DMS 273 treated with DMSO at 0.1 percent for 48 hours (cell line): ENCODE data around the gene TEAD1.
"Not testable (repeated sequence)": the region's sequence is repeated elsewhere in the genome, so short reads cannot be mapped to it uniquely, and the experiment has no call there.

Source experiments
- DNase-seq: peaks from one replicate; lab custom pipeline; 2025; lab: John Stamatoyannopoulos, UW

TEAD1 gene

DNA sequence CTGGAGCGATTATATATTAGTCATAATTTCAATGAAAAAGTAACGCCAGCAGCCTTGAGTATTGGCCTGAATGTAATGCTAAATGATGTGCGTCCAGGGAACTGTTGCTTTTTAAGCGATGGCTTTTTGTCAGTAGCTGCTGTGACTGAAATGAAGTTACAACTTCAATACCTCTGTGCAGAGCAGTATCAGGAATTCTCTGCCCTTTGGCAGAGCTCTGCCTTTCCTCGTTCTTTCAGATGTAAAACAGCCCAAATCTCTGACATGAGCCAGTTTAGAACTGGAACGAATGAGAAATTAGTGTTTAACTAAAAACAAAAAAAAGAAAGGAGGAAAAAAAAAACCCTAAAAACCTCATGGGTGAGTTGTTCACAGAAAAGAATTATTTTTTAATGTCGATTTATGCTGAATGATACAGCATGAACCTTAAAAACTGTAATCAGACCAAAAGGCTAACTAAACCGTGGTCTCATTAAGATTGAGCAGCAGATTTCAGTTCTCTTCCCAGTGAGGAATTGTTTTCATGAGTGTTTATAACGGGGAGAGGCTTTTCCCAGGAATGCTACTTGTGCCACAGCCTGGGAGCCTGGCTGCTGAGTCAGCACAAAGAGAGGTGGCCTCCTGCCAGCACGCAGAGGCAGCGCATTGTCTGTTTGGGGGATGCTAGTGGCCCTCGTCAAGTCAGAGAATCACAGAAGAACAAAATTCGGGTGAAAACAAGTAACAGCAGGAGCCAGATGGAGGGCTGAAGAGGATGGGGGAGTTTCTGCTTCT lies 188.7 kb downstream of the TEAD1 start:
- peak; percentile 13 for DNase-seq

DNA sequence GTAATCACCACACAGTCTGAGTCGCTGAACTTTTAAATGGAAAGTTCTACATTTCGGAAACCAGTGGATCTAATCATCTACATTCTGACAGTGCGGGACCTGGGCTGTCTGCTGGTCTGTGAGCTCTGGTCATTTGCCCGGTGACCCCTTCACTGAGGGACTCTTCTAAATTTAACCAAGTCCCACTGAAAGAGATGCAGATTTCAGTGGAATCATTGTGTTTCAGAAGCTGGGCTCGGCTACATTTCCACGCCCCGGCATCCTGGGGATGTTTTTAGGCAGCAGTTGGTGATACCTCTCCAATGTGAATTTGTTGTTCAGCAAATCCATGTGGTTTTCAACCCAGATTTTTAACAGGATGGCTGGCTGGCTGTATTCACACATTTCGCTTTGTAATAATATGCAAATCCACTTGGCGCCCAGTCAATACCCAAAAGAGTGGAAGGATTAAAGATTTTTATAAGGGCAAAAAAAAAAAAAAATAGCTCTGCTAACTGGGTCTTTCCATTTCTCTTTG lies 189.4 kb downstream of the TEAD1 start:
- DNase-seq: no peak

DNA sequence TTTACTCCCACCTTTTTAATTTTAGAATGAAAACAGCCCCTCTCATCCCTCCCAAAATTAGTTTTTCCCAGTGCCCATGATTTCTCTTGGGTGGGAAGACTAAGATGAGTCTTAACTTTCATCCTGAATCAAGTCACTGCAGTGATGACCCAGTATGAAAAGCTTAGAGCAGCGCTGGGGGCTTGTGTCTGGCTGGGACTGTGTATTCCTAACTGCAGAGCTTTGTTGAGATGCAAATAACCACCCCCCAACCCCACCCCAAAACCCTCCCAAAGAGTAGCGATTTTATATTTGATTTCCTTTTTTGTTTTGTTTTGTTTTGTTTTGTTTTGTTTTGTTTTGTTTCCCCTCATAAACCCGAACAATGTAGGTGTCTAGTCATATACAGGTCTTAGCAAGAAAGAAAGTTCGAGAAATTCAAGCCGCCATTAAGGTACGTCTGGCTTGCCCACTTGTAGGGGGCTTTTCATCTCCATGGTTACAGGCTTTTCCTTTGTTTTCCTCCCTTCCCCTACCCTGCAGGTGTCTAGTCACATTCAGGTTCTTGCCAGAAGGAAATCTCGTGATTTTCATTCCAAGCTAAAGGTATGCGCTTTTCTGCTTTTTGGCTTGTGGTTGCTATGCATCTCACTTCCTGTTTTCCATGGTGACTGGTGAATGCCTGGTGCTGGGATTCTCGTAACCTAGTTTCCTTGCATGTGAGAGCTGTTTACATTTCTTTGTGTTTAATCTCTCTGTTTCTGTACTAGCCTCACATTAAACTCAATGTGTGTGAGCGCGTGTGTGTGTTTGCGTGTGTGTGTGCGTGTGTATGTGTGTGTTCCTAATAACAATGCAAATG lies 190.3 kb downstream of the TEAD1 start:
- no peak for DNase-seq

DNA sequence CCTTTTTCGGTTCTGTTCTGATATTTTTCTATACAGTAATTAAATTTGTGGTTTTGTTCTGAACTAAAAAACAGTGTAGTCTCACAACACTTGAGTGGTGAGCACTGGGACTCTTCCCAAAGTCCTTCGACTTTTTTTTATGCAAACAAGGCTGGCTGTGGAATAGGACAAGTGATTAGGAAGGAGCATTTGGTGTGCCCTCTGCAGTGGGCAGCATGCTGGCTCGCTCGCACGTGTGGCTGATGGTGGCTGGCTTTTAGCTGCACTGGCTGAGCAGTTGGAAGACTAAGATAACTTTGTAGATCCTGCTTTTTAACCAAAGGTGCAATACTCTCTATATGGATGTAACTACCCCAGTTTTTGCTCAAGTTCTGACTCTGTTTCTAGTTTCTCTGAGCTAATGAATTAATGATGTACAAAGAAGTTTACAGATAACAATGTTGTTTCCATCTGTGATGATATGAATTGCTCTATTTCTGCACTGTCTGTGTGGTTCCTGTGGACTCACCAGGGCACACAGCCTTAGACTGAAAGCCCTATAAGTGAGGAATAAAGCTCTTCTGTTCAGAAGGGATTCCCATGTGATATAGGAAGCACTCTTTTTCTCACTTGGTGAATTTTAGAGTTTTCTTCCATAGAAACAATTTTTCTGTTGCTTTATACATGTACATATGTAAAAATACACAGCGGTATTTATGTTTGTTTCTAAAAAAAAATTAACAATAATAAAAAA lies 191.8 kb downstream of the TEAD1 start:
- no peak for DNase-seq

DNA sequence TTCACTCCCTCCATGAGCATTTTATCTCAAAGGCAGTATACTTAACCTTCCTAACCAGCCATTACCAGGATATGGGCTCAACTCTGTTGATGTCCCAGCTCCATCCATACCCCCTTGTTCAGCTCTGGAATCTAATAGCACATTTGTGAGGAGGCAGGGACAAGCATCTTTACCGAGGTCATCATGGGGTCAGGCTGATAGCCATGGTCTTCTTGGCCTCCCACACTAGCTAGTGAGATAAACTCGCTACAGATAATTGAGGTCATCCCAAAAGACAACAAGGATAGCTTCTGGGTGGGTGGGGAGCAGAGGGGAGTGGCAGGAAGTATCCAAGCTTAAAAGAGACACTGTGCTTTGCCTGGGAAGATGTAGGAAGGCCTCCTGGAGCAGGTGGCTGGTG lies 193.3 kb downstream of the TEAD1 start:
- DNase-seq: no peak

DNA sequence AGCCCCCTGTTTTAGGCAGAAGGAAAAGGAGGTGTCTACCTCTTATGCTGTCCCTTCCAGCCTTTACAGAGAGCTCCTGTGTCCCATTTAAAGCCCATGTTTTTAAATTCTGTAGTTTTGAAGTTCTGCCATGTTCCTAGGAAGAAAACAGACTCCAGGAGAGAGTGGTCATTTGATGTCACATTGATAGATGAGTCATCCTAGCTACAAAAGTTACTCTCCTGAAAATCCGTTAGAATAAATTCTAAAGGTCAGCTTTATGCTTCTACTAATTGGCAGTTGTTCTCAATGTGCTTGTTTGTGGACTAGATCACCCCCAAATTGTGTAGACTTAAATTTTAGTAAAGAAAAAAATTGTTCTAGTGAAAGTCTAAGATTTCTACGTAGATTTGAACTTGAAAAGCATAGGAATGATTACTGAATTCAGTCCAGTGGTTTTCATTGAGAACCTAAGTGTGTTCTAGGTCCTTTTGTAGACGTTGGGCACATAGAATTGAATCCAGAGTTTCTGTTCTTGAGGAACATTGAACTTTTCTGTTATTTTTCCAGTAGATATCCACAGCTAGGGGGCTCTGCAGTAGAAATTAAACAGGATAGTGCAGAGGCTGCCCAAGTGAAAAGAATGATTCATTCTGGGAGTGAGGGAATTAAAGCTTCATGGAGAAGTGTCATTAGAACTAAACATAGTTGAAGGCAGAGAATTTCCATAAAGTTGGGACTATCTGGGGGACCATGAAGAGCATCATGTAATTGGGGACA lies 194.3 kb downstream of the TEAD1 start:
- DNase-seq: no peak

DNA sequence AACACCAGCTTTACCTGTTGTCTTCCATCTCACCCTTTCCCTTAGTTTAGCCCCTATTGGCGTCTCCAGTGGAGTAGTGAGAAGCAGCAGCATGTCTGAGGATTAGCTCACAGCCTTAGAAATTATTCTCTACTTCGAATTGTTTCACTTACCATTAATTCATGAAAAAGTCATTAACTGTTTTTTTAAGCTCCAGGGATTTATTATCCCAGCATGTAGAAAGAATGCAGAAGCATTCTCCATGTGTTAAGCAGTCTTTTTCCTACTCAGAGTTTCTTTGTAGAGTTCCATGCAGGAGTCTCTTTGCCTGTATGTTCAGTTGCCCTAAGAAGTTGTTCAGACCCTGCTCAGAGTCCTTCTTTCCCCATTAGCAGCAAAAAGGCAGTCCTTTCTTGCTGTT lies 197.0 kb downstream of the TEAD1 start:
- no peak for DNase-seq

DNA sequence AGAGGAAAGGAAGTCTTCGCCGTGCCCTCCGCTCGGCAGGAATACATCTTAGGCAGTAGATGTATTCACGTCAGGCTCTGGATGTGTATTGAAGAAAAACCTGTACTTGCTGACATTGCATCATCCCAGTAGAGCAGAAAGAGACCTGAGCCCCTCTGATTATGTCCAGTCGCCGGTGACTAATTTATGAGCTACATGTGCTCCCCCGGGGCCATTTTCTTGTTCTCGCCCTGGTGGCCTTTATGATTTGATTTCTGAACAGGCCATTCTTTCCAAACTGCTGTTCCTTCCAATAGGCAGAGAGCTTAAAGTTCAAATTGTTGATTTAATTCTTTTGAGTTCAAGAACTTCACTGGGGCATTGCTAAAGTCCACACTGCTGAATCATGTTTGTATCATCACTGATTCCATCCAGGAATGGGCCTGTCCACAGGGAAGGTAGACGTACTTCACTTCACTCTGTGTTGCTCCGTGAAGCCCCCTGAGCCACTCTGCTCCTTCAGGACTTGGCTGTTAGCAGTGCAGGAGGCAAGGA lies 197.6 kb downstream of the TEAD1 start:
- no peak for DNase-seq

DNA sequence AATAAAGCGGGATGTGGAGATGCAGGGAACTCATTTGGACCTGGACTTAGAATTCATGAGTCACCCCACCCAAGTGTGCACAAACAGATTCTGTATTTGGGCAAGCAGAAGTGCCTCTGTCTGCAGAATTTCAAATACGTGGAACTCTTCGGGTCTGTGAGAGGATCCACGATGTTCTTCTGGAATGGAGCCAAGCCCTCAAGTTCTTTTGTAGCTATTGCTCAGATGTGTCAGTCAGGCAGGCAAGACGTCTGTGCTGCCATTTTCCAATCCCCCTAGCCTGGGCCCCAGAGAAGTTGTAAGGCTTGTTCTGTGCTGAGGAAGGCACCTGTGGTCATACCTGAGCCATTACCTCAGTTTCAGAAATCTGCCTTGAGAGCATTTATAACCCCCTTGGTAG lies 202.1 kb downstream of the TEAD1 start:
- DNase-seq: no peak

DNA sequence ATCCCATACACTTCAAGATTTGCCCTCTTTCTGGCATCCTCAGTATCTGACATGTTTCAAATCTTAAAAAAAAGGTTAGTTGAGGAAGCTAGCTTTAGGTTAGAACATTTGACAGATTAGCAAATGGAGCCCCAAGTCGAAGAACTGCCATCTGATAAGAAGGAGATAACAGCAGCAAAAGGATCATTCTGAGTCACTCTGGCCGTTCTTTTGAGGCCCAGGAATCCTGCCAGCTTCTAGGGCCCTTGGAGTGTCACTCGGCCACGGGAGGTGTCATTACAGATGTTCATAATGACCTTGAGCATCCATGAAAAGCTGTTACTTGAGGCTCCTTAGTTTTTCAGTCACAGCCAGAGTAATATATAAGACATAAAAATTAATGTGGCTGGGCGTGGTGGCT lies 202.8 kb downstream of the TEAD1 start:
- no peak for DNase-seq

DNA sequence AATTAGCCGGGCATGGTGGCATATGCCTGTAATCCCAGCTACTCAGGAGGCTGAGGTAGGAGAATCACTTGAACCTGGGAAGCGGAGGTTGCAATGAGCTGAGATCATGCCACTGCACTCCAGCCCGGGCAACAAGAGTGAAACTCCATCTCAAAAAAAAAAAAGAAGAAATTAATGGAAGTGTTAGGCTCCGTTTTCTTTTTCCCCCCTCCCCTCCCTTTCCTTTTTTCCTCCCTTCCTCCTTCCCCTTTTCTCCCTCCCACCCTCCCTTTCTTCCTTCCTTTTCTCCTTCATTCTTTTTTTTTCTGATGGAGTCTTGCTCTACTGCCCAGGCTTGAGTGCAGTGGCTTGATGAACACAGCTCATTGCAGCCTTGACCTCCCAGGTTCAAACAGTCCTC lies 203.3 kb downstream of the TEAD1 start:
- not testable (repeated sequence) for DNase-seq

DNA sequence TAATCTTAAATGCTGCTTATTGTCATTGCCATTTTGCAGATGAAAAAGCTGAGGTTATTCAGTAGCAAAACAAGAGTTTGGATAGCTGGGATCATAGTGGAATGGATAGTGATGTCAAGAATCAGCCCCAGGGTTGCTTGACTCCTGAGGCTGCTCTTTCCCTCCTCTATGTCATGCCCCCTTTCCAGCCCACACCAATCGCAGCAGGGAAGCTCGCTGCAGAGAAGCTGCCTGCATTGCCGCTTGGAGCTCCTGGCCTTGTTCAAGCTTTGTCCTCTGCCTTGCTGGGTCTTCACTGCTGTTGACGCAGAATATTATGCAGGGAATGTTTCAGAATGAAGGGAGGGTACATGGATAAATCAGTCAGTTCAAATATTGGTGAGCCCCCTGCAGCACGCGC lies 206.1 kb downstream of the TEAD1 start:
- DNase-seq: no peak

DNA sequence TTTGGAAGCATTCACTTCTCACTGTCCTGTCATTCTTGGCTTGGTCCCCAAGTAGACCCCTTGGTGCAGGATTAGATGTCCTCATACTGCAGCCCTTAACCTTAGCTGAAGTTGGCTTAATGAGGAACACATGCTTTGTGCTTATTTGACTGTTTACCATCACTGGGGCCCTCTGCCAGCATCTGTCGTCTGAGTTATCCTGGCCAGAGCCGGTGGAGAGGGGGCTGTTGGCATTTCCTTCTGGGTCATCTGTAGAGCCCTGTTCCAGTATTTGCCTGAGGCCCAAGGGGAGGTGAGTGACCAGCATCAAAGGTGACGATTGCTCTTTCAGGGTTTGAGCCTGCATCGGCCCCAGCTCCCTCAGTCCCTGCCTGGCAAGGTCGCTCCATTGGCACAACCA lies 208.4 kb downstream of the TEAD1 start:
- DNase-seq: no peak

DNA sequence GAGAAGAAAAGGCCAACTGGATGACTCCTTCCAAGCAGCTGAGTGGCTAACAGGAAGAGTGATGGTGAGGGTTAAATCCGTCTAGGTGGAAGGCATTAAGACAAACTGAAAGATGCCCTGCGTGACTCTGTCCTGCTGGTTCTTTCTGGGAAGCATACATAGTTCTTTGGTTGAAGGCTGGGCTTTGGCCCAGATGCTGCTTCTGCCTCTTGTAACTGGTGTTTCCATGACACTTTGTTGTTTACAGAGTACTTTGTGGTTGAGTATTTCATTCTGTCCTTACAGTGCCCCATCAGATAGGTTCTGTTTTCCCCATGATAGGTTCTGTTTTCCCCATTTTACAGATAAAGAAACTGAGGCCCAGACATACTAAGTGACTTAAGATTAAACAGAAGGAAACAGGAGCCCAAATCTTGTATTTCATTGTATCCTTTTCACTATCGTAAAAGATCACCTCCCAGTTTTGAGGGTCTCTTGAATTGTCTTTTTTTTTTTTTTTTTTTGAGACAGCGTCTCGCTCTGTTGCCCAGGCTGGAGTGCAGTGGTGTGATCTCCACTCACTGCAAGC lies 210.6 kb downstream of the TEAD1 start:
- DNase-seq: no peak

DNA sequence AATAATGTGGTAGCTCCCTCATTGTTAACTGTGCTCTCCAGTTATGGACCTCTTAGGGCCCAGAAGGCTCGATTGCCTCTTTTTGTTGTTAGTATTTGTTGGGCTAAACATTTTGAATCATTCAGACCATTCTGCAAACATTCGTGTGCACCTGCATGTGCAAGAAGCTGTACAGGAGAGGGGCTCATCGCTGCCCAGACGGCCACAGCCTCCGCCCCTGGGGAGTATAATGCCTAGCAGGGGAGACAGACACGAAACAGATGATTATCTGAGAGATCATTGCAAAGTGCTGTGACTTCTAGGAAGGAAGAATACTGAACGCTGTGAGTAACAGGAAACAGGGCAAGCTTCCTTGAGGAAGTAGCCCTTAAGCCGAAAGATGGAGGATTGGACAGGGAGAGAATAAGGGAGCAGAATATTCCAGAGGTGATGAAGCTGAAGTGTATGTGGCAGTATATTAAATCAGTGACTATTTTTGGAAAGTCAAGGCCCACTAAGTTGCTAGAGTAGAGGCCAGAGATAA lies 211.6 kb downstream of the TEAD1 start:
- DNase-seq: no peak

DNA sequence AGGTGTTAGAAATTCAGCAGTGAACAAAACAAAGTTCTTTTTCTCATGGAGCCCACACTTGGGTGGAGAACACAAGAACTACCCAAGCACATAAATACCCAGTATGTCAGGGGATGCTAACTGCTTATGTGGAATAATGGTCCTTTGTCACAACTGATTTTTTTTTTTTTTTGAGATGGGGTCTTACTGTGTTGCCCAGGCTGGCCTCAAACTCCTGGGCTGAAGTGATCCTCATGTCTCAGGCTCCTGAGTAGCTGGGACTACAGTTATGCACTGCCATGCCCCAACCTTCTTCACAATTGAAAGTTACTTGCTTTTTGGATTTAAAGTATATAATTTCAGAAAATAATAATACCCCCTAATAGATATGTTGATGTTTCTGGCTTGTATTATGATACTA lies 212.3 kb downstream of the TEAD1 start:
- DNase-seq: no peak

DNA sequence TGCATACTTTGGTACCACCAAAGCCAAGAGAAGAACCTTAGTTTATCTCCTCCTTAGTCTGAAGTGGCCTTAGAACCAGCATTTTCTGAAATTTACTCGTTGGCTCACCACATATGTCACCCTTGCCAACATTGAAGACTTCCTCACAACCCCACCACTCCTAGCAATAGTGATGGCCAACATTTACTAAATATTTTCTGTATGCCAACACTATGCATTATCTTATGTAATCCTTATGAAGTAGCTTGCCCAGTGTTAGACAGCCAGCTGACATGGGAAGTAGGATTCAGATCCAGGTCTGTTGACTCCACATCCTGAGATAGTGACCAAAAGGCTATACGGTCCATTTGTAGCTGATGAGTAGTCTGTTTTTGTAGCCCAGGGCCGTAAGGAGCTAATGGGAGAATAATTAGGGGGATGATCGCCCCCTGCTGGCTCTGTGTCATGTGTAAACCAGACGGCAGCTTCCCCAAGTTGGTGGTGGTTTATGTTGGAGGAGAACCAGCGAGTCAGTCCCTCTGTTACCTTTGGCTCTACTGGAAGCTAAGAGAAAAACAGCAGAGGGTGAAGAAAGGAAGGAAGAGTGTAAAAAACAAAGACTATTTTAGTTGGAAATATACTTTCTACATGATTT lies 214.4 kb downstream of the TEAD1 start:
- DNase-seq: peak; percentile 7

DNA sequence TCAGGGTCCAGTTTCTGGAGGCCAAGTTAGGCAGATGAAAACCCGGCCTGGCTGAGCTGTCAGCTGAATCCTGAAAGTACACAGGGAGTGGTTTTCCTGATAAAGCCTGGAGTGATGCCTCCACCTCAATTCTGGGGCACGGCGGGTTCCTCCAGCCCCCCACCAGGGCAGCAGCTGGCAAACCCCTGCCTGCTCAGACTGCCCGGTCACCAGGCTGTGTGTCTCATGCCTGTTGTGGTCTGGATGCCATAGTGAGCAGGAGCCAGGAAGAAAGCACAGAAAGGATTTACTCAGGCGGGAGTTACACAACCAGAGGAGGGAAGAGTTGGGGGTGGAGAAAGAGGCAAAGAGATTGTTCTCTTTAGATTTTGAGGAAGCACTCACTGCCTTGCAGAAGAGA lies 215.0 kb downstream of the TEAD1 start:
- DNase-seq: no peak

DNA sequence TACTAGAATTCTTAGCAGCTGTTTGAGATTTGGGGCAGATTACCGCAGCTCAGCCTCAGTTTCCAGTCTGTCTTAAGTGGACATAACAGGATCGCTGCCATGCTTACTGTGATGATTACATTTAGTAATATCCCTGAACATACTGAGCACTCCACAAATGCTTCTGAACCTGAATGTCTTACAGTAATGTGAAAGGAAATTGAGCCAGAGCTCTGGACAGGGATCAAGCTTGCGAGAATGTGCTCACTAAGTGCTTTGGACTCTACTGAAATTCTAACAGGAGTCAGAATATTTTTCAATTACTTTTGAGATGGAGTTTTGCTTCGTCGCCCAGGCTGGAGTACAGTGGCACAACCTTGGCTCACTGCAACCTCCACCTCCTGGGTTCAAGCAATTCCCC lies 216.3 kb downstream of the TEAD1 start:
- DNase-seq: no peak
